Subcutaneous abdominal adipose tissue (tissue), 5 donors: ENCODE results near the gene GMCL2.

Experiments used
- H3K27ac ChIP-seq: one replicate; pipeline ENCODE4 v1.7.0; 2013; ENCODE audit warnings: low read depth, mild to moderate bottlenecking, inconsistent platforms, low read length, moderate library complexity
- H3K27me3 ChIP-seq, 5 donors: one replicate each; pipeline ENCODE4 v1.7.0; 2013; ENCODE audit warnings: low read length in 5 of 5, inconsistent platforms in 1 of 5; ENCODE audit not compliant: control insufficient read depth in 5 of 5, insufficient read depth in 4 of 5
- H3K36me3 ChIP-seq, 5 donors: one replicate each; pipeline ENCODE4 v1.7.0; 2013; ENCODE audit warnings: low read length in 5 of 5; ENCODE audit not compliant: control insufficient read depth in 5 of 5, insufficient read depth in 5 of 5
- H3K4me1 ChIP-seq, 5 donors: one replicate each; pipeline ENCODE4 v1.7.0; 2013; ENCODE audit warnings: low read length in 5 of 5, mild to moderate bottlenecking in 3 of 5, moderate library complexity in 1 of 5; ENCODE audit not compliant: control insufficient read depth in 5 of 5, insufficient read depth in 5 of 5
- H3K4me3 ChIP-seq, 5 donors: one replicate each; pipeline ENCODE4 v1.7.0; 2013; ENCODE audit warnings: low read length in 5 of 5, low read depth in 1 of 5
- H3K9ac ChIP-seq, 5 donors: one replicate each; pipeline ENCODE4 v1.7.0; 2013; ENCODE audit warnings: low read length in 5 of 5, mild to moderate bottlenecking in 4 of 5, moderate library complexity in 3 of 5
- H3K9me3 ChIP-seq, 5 donors: one replicate each; pipeline ENCODE4 v1.7.0; 2013; ENCODE audit warnings: low read length in 5 of 5; ENCODE audit not compliant: control insufficient read depth in 5 of 5
- donor health status: healthy.
- donor health status: healthy.
- donor health status: healthy.
- donor health status: healthy.
- donor health status: healthy.

The GMCL2 gene

DNA sequence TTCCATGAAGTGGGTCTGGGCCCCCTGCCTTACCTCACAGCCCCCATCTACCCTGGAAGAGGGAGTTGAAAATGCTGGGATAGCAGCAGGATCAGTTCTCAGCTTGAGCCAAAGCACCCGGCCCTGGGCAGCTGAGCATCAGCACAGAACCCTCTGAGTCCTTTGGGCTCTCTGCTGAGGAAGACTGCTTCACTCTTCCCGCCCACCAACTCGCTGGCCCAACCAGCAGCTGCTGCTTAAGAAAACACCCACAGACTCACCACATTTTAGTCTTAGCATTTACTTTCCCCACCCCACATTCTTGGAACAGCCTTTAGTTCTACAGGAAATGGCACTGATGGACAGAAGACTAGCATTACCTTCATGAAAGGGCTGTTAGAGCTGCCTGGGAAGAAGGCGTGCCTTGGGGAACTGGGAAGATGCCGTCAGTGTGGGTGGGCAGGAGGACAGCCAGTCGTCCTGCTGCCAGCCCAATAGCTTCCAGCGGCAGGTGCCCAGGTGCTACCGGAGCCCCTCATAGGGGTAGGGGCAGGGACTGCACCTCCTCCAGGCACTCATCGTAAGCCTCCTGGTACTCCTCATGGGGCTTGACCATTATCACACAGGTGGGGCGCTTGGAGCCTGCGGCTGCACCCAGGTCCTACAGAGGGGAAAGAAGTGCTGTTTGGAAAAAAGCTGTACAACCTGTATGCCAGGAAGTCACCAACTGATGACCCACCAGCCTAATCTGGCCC is 37.8 kb downstream of the GMCL2 start:
- H3K9me3 ChIP-seq, result no peaks in the 10 kb centered on the region
- peaks cover 0 to 26% (median 16%) of the 10 kb centered on the region in 5 donors for H3K4me1 ChIP-seq
- H3K4me3 ChIP-seq, result no peak overlapping the region
- peaks cover 0 to 64% (median 59%) of the 10 kb centered on the region in 5 donors for H3K36me3 ChIP-seq
- H3K9ac ChIP-seq, result no peak overlapping the region
- no peak overlapping the region for H3K27ac ChIP-seq
- no peaks in the 10 kb centered on the region for H3K27me3 ChIP-seq

- H3K4me1 ChIP-seq, result peaks cover 0 to 11% (median 2%) of the 10 kb centered on the region in 5 donors
- H3K9ac ChIP-seq, result no peak overlapping the region
- H3K27me3 ChIP-seq, result no peaks in the 10 kb centered on the region
- no peak overlapping the region for H3K4me3 ChIP-seq
- peaks cover 0 to 83% (median 78%) of the 10 kb centered on the region in 5 donors for H3K36me3 ChIP-seq
- no peaks in the 10 kb centered on the region for H3K9me3 ChIP-seq
- no peak overlapping the region for H3K27ac ChIP-seq
Observed at GRCh38 chr5:178147406-178147805, 39.8 kb downstream of the GMCL2 start.

DNA sequence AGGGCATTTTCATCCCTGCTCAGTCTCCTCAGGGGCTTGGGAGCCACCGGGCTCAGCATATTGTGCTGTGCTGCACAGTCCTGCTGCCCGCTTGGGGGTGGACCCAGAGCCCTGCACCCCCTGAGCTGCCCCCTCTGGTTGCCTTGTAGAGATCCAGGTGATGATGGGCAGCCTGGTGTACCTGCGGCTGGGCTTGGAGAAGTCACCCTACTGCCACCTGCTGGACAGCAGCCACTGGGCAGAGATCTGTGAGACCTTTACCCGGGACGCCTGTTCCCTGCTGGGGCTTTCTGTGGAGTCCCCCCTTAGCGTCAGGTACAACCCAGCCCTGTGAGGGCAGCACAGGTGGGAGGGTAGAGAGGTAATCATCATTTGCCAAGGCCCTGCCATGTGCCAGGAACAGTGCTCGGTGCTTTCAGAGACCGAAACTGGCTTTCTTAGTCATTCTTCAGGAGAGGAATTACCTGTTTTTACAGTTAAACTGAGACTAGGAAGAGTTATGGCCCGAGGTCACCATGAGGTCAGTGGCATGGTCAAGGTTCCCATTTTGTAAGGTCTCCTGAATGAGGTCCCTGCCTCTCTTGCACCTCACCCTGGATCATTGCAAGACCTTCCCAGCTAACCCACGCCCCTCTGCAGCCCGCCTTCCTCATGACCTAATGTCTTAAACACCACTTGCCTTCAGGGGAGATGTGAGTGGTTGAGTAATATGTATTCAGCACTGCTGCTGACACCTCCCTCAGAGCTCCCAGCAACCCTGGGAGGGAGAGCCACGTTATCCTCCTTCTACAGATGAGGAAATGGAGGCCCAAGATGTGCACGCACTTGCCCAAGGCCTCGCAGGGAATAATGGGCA is 41.0 kb downstream of the GMCL2 start:
- no peak overlapping the region for H3K9ac ChIP-seq
- peaks cover 0 to 93% (median 77%) of the 10 kb centered on the region in 5 donors for H3K36me3 ChIP-seq
- no peaks in the 10 kb centered on the region for H3K27me3 ChIP-seq
- H3K9me3 ChIP-seq, result no peaks in the 10 kb centered on the region
- no peak overlapping the region for H3K27ac ChIP-seq
- H3K4me1 ChIP-seq, result peaks cover 0 to 4% (median 0%) of the 10 kb centered on the region in 5 donors
- H3K4me3 ChIP-seq, result no peak overlapping the region

- Histone ChIP-seq H3K9ac (no peak overlapping the region), H3K4me1 (peaks cover 0 to 3% (median 0%) of the 10 kb centered on the region in 5 donors), H3K4me3 (no peak overlapping the region), H3K27me3 (no peaks in the 10 kb centered on the region), H3K36me3 (peaks cover 0 to 80% (median 63%) of the 10 kb centered on the region in 5 donors), H3K9me3 (no peaks in the 10 kb centered on the region), H3K27ac (no peak overlapping the region)
Observed at GRCh38 chr5:178143901-178144300, 43.3 kb downstream of the GMCL2 start.

GRCh38 chr5:178143246-178143645 is 43.9 kb downstream of the GMCL2 start:
- H3K27ac ChIP-seq, result no peak overlapping the region
- H3K9ac ChIP-seq, result no peak overlapping the region
- H3K36me3 ChIP-seq, result peaks cover 0 to 79% (median 60%) of the 10 kb centered on the region in 5 donors
- H3K4me1 ChIP-seq, result peaks cover 0 to 3% (median 0%) of the 10 kb centered on the region in 5 donors
- H3K9me3 ChIP-seq, result no peaks in the 10 kb centered on the region
- no peaks in the 10 kb centered on the region for H3K27me3 ChIP-seq
- no peak overlapping the region for H3K4me3 ChIP-seq

DNA sequence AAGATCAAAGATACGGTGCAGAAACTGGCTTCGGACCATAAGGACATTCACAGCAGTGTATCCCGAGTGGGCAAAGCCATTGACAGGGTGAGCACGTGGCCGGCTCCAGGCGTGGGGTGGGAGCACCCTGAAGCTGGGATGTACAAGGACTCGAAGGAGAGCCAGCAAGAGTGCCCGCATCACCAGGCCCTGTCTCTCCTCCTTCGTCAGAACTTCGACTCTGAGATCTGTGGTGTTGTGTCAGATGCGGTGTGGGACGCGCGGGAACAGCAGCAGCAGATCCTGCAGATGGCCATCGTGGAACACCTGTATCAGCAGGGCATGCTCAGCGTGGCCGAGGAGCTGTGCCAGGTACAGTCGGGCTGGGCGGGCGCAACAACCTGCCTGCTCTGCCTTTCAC is 44.5 kb downstream of the GMCL2 start:
- no peak overlapping the region for H3K4me3 ChIP-seq
- no peak overlapping the region for H3K27ac ChIP-seq
- H3K27me3 ChIP-seq, result no peaks in the 10 kb centered on the region
- no peaks in the 10 kb centered on the region for H3K9me3 ChIP-seq
- H3K4me1 ChIP-seq, result peaks cover 0 to 3% (median 0%) of the 10 kb centered on the region in 5 donors
- H3K9ac ChIP-seq, result no peak overlapping the region
- peaks cover 0 to 79% (median 60%) of the 10 kb centered on the region in 5 donors for H3K36me3 ChIP-seq

GRCh38 chr5:178141550-178141949 is 45.6 kb downstream of the GMCL2 start:
- no peaks in the 10 kb centered on the region for H3K27me3 ChIP-seq
- peaks cover 0 to 75% (median 51%) of the 10 kb centered on the region in 5 donors for H3K36me3 ChIP-seq
- H3K4me3 ChIP-seq, result no peak overlapping the region
- no peak overlapping the region for H3K27ac ChIP-seq
- H3K9me3 ChIP-seq, result no peaks in the 10 kb centered on the region
- no peak overlapping the region for H3K9ac ChIP-seq
- peaks cover 0 to 3% (median 0%) of the 10 kb centered on the region in 5 donors for H3K4me1 ChIP-seq

DNA sequence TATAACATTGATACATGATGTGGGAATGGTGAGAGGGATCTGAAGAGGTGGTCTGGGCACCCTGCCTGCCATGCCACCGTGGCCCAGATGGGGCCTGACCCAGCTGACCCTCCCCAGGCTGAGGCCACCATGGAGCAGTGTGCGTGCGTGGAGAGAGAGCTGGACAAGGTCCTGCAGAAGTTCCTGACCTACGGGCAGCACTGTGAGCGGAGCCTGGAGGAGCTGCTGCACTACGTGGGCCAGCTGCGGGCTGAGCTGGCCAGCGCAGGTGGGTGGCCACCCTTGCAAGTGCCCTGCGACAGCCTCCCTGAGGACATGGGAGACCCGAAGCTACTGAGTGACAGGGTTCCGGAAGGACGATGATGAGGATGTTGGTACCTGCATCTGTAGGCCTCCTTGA is 49.2 kb downstream of the GMCL2 start:
- Histone ChIP-seq H3K36me3 (peaks cover 2 to 68% (median 45%) of the 10 kb centered on the region in 5 donors), H3K4me3 (no peak overlapping the region), H3K27me3 (no peaks in the 10 kb centered on the region), H3K27ac (no peak overlapping the region), H3K9me3 (no peaks in the 10 kb centered on the region), H3K4me1 (no peaks in the 10 kb centered on the region), H3K9ac (no peak overlapping the region)

DNA sequence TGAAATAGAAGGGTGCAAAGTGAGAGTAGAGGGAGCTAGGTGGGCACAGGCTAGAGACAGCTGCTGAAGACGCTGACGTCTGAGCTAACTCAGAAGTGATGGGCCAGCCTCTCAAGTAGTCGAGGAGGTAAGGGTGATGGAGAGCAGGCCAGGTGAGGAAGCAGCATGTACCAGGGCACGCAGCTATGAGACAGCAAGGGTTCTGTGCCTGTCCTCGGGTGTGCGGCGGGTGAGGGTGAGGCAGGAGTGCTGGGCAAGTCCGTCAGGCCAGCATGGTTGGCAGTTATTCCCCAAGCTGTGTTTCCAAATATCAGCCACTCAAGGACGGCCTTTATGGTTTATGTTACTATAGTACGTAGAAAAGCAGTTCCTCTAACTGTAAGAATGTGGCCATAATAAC is 50.2 kb downstream of the GMCL2 start:
- Histone ChIP-seq H3K4me1 (peaks cover 0 to 4% (median 0%) of the 10 kb centered on the region in 5 donors), H3K9ac (no peak overlapping the region), H3K9me3 (no peaks in the 10 kb centered on the region), H3K36me3 (peaks cover 2 to 58% (median 37%) of the 10 kb centered on the region in 5 donors), H3K4me3 (no peak overlapping the region), H3K27me3 (no peaks in the 10 kb centered on the region), H3K27ac (no peak overlapping the region)
